Endothelial cell of umbilical vein (primary cell): ENCODE data around the gene SLC35A2. TPM values are rescaled to one million over a fixed set of nuclear protein-coding genes. Genes with fewer than 3 reads are reported as not detected.

ENCODE experiments used
- BruUV-seq: library from RNA; stranded (reverse); fragments of 400-500 nt; replicated peaks from 2 replicates; lab custom pipeline; 2021; lab: Mats Ljungman, UMichigan
- CTCF ChIA-PET: fragments of 300-600, 350-600 bp; sonication (Branson Sonifier 250); formaldehyde crosslinking; loops from one replicate; lab custom pipeline; 2021; ENCODE audit warnings: antibody characterized with exemption, inconsistent platforms; lab: Charles Lee
- POLR2A ChIA-PET: fragments of 300-600, 350-600 bp; sonication (Branson Sonifier 250); formaldehyde crosslinking; loops from one replicate; lab custom pipeline; 2021; ENCODE audit warnings: antibody characterized with exemption, inconsistent platforms; lab: Charles Lee
- DNase-seq: peaks from one replicate; pipeline ENCODE4 v3.0.0-alpha.2; 2011; ENCODE audit warnings: low read depth, low spot score
- FAIRE-seq: peaks from 2 replicates; lab custom pipeline; 2011; peaks lifted over from hg19 to GRCh38; lab: Jason Lieb, UNC
- H2AFZ ChIP-seq: 2 replicates; pipeline ENCODE4 v1.6.0; 2012; ENCODE audit warnings: low read depth, low read length, control low read depth, inconsistent platforms
- H3K27ac ChIP-seq: 2 replicates; pipeline ENCODE4 v1.5.1; 2011; ENCODE audit warnings: low read depth, mild to moderate bottlenecking, control low read depth, low read length, moderate library complexity; ENCODE audit not compliant: insufficient read depth
- H3K27me3 ChIP-seq, 2 experiments: 2 replicates each; pipeline versions ENCODE4 v1.6.0 to v1.6.1; 2011; ENCODE audit warnings: low read length in 2 of 2, mixed read lengths in 1 of 2; ENCODE audit not compliant: control insufficient read depth in 2 of 2, insufficient read depth in 2 of 2
- H3K36me3 ChIP-seq, 2 experiments: 2 replicates in 1 of 2; 3 replicates in 1 of 2; pipeline ENCODE4 v1.5.1; 2011; ENCODE audit warnings: low read length in 2 of 2, mild to moderate bottlenecking in 1 of 2, moderate library complexity in 1 of 2; ENCODE audit not compliant: control insufficient read depth in 2 of 2, insufficient read depth in 2 of 2; ENCODE audit errors: extremely low read depth in 1 of 2
- H3K4me1 ChIP-seq: 3 replicates; pipeline ENCODE4 v1.5.1; 2011; ENCODE audit warnings: mild to moderate bottlenecking, low read length; ENCODE audit not compliant: control insufficient read depth, insufficient read depth; ENCODE audit errors: extremely low read depth
- H3K4me2 ChIP-seq: 2 replicates; pipeline ENCODE4 v1.6.1; 2011; ENCODE audit warnings: low read length, control low read depth, mixed read lengths; ENCODE audit not compliant: insufficient read depth
- H3K4me3 ChIP-seq, 3 experiments: fragments of 200-600 bp in 1 of 3; sonication (generic), shearing (Covaris generic) in 1 of 3; replicated peaks in 1 of 3; 2 replicates each; pipeline ENCODE4 v1.5.1; 2011 to 2016; ENCODE audit warnings: control low read depth in 3 of 3, low read length in 3 of 3, mild to moderate bottlenecking in 2 of 3, inconsistent platforms in 1 of 3, low read depth in 1 of 3, moderate library complexity in 1 of 3; ENCODE audit not compliant: insufficient read depth in 1 of 3
- H3K79me2 ChIP-seq: 2 replicates; pipeline ENCODE4 v1.6.0; 2012; ENCODE audit warnings: low read length, inconsistent platforms; ENCODE audit not compliant: control insufficient read depth, insufficient read depth
- H3K9ac ChIP-seq: replicated peaks from 2 replicates; pipeline ENCODE3; 2011; ENCODE audit warnings: low read length, control low read depth; ENCODE audit not compliant: insufficient read depth; ENCODE audit errors: extremely low read depth
- H3K9me1 ChIP-seq: replicated peaks from 3 replicates; pipeline ENCODE4 v1.6.0; 2011; ENCODE audit warnings: mild to moderate bottlenecking, low read length; ENCODE audit not compliant: control insufficient read depth, insufficient read depth; ENCODE audit errors: extremely low read depth
- H3K9me3 ChIP-seq: replicated peaks from 2 replicates; pipeline ENCODE4 v1.5.1; 2012; ENCODE audit warnings: low read length, inconsistent platforms; ENCODE audit not compliant: control insufficient read depth, insufficient read depth
- H4K20me1 ChIP-seq: replicated peaks from 2 replicates; pipeline ENCODE3; 2011; ENCODE audit warnings: mild to moderate bottlenecking, low read length; ENCODE audit not compliant: control insufficient read depth, insufficient read depth; ENCODE audit errors: extremely low read depth
- CTCF ChIP-seq, 2 donors: IDR thresholded peaks; 1 replicate in 1 of 2; 2 replicates in 1 of 2; pipeline ENCODE4 v1.5.1; 2011; ENCODE audit warnings: low read length in 2 of 2, mild to moderate bottlenecking in 2 of 2, moderate library complexity in 2 of 2, control low read depth in 1 of 2, inconsistent platforms in 1 of 2, low read depth in 1 of 2; ENCODE audit not compliant: insufficient read depth in 1 of 2; ENCODE audit errors: extremely low read depth in 1 of 2
- EZH2 ChIP-seq: IDR thresholded peaks from 2 replicates; pipeline ENCODE4 v1.6.1; 2012; ENCODE audit warnings: borderline replicate concordance, low read depth, mild to moderate bottlenecking, moderate library complexity, low read length, inconsistent platforms; ENCODE audit not compliant: severe bottlenecking
- FOS ChIP-seq: IDR thresholded peaks from 2 replicates; pipeline ENCODE4 v1.6.1; 2011; ENCODE audit warnings: mild to moderate bottlenecking, low read length, moderate library complexity, borderline replicate concordance; ENCODE audit not compliant: insufficient read depth
- GATA2 ChIP-seq: IDR thresholded peaks from 2 replicates; pipeline ENCODE4 v1.7.0; 2011; ENCODE audit warnings: low read depth, mild to moderate bottlenecking, moderate library complexity, mixed read lengths, low read length; ENCODE audit not compliant: insufficient read length, insufficient read depth
- JUN ChIP-seq: IDR thresholded peaks from 2 replicates; pipeline ENCODE4 v1.6.1; 2011; ENCODE audit warnings: borderline replicate concordance, low read depth; ENCODE audit not compliant: insufficient read length, insufficient read depth
- MYC ChIP-seq: IDR thresholded peaks from one replicate; pipeline ENCODE4 v1.6.1; 2011; ENCODE audit warnings: mild to moderate bottlenecking, low read depth, low read length
- POLR2A ChIP-seq: IDR thresholded peaks from 2 replicates; pipeline ENCODE4 v1.6.1; 2012; ENCODE audit warnings: low read depth, mild to moderate bottlenecking, control low read depth, low read length
- POLR2AphosphoS5 ChIP-seq: IDR thresholded peaks from 2 replicates; pipeline ENCODE4 v1.6.1; 2012; ENCODE audit warnings: low read depth, mild to moderate bottlenecking, control low read depth, low read length, moderate library complexity; ENCODE audit not compliant: insufficient read depth
- dilution Hi-C: fragments of 300-500 bp; cut with MboI; formaldehyde crosslinking; loops from one replicate; pipeline ENCODE4 v1.15.0; 2019; ENCODE audit warnings: low sequenced_read_pairs; ENCODE audit not compliant: extremely low pct_ligation_motif_present
- intact Hi-C: fragments of 100-400 bp; cut with micrococcal nuclease; formaldehyde crosslinking; loops from one replicate; pipeline ENCODE4 v1.10.0; 2022
- polyA plus RNA-seq, 4 experiments: library from polyadenylated mRNA; depleted of rRNA in 3 of 4; stranded (reverse) in 3 of 4; unstranded in 1 of 4; fragments of >200 nt; gene quantifications; 2 replicates each; pipeline versions ENCODE4 v1.2.1 to v1.2.3, GENCODE V29; 2011 to 2012; ENCODE audit warnings: missing spikeins in 1 of 4
- total RNA-seq: library from RNA; stranded (reverse); gene quantifications from 2 replicates; pipeline ENCODE4 v1.2.3, GENCODE V29; 2021
- TF ChIP-seq, protein P1 (sequence below): IDR thresholded peaks from 2 replicates; pipeline ENCODE4 v1.6.1; 2011; ENCODE audit not compliant: insufficient read depth, insufficient read length

SLC35A2 gene
- total and polyA plus RNA-seq, 2 donors (not counting 3 experiments of a cell fraction or from before 2014, with no cell fraction given): 31.4 to 64.5 TPM

- Histone ChIP-seq H3K9me3 (no peaks in the 10 kb centered on the region), H2AFZ (no peak overlapping the region), H3K79me2 (peaks cover 38% of the 10 kb centered on the region), H3K4me3 (no peak overlapping the region), H3K9ac (no peak overlapping the region), H3K27me3 (no peaks in the 10 kb centered on the region), H3K4me1 (no peaks in the 10 kb centered on the region), H3K27ac (no peak overlapping the region), H3K4me2 (no peak overlapping the region), H3K9me1 (no peaks in the 10 kb centered on the region), H3K36me3 (peaks cover 0 to 19% of the 10 kb centered on the region in 2 experiments), H4K20me1 (no peaks in the 10 kb centered on the region)
- ChIA-PET CTCF (no interaction called here), POLR2A (no interaction called here)
- DNase-seq (no peak), FAIRE-seq (no peak)
- dilution Hi-C loops (no loop called here), intact Hi-C loops (no loop called here)
- TF ChIP-seq JUN (no peak), EZH2 (no peak), GATA2 (no peak), FOS (no peak), MYC (no peak), POLR2A (no peak), CTCF (IDR thresholded peaks at IDR 0.05; ENCODE audit: extremely low read depth in 1 of 2, insufficient read depth in 1 of 2, low read depth in 1 of 2, low read length in 2 of 2) (no peak), POLR2AphosphoS5 (no peak)
- TF ChIP-seq, protein P1, sequence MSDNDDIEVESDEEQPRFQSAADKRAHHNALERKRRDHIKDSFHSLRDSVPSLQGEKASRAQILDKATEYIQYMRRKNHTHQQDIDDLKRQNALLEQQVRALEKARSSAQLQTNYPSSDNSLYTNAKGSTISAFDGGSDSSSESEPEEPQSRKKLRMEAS: no peak
- no TSS peak for BruUV-seq
Measured at GRCh38 chrX:48939524-48940228, 28.2 kb upstream of the SLC35A2 start.
